AG04450 (cell line): ENCODE measurements around the gene ATN1. TPM values are rescaled to one million over a fixed set of nuclear protein-coding genes. Genes with fewer than 3 reads are reported as not detected.
A peak's percentile ranks its signal among the peaks of the same experiment; 100 is the strongest.

Experiments
- CTCF ChIA-PET: fragments of 300-600, 350-600 bp; formaldehyde crosslinking; extraction: SDS; loops from one replicate; lab custom pipeline; 2022; ENCODE audit warnings: antibody characterized with exemption, inconsistent platforms; lab: Charles Lee
- POLR2A ChIA-PET: fragments of 350-600 bp; formaldehyde crosslinking; extraction: SDS; loops from one replicate; lab custom pipeline; 2021; ENCODE audit warnings: antibody characterized with exemption, inconsistent platforms; lab: Yijun Ruan, JAX
- DNase-seq: peaks from one replicate; pipeline ENCODE4 v3.0.0-alpha.2; 2011; ENCODE audit warnings: low read depth, low spot score
- H3K27ac ChIP-seq: one replicate; pipeline ENCODE4 v1.5.1; 2012; ENCODE audit warnings: low read depth, low read length, control low read depth
- H3K27me3 ChIP-seq: one replicate; pipeline ENCODE4 v1.6.0; 2012; ENCODE audit warnings: low read length; ENCODE audit not compliant: control insufficient read depth, insufficient read depth
- H3K4me3 ChIP-seq: 2 replicates; pipeline ENCODE4 v1.5.1; 2011; ENCODE audit warnings: mild to moderate bottlenecking, low read depth, low read length, control low read depth
- H3K9me3 ChIP-seq: 2 replicates; pipeline ENCODE4 v1.5.1; 2012; ENCODE audit warnings: low read length; ENCODE audit not compliant: control insufficient read depth, insufficient read depth
- polyA plus RNA-seq: library from polyadenylated mRNA; depleted of rRNA; stranded (reverse); fragments of >200 nt; gene quantifications from 2 replicates; pipeline ENCODE4 v1.2.3, GENCODE V29; 2011
- TF ChIP-seq, protein P1 (sequence below): IDR thresholded peaks from 2 replicates; pipeline ENCODE4 v1.5.1; 2011; ENCODE audit warnings: low read depth, low read length, control low read depth, inconsistent platforms

Gene ATN1
- polyA plus RNA-seq, 1 experiment = 11.2 TPM

DNA sequence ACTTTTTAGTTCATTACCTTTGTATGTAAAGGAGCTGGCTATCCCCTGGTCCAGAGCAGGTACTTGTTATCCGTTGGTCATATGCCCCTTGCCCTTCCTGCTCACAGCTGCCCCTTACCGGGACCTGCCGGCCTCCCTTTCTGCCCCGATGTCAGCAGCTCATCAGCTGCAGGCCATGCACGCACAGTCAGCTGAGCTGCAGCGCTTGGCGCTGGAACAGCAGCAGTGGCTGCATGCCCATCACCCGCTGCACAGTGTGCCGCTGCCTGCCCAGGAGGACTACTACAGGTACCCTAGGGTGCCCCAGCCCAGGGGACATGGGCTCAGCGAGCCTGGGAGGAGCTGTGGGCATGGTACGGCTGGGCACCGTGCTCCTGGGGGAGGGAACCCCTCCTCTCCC, 13.5 kb downstream of the ATN1 start:
- no peak overlapping the region for H3K27ac ChIP-seq
- no peak for DNase-seq
- H3K27me3 ChIP-seq = no peaks in the 10 kb centered on the region
- H3K9me3 ChIP-seq = no peaks in the 10 kb centered on the region; the same call in 1 of the 2 replicates
- ChIA-PET CTCF (interaction anchor here (1.1 kb wide), 1 partner anchor 17 kb away, joined by 3 read pairs; no protein-coding TSS in a partner anchor), POLR2A (interaction anchor here (0.7 kb wide), 1 partner anchor 15 kb away, joined by 3 read pairs; no protein-coding TSS in a partner anchor)
- H3K4me3 ChIP-seq = no peak overlapping the region
- TF ChIP-seq, protein P1, sequence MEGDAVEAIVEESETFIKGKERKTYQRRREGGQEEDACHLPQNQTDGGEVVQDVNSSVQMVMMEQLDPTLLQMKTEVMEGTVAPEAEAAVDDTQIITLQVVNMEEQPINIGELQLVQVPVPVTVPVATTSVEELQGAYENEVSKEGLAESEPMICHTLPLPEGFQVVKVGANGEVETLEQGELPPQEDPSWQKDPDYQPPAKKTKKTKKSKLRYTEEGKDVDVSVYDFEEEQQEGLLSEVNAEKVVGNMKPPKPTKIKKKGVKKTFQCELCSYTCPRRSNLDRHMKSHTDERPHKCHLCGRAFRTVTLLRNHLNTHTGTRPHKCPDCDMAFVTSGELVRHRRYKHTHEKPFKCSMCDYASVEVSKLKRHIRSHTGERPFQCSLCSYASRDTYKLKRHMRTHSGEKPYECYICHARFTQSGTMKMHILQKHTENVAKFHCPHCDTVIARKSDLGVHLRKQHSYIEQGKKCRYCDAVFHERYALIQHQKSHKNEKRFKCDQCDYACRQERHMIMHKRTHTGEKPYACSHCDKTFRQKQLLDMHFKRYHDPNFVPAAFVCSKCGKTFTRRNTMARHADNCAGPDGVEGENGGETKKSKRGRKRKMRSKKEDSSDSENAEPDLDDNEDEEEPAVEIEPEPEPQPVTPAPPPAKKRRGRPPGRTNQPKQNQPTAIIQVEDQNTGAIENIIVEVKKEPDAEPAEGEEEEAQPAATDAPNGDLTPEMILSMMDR = no peak

DNA sequence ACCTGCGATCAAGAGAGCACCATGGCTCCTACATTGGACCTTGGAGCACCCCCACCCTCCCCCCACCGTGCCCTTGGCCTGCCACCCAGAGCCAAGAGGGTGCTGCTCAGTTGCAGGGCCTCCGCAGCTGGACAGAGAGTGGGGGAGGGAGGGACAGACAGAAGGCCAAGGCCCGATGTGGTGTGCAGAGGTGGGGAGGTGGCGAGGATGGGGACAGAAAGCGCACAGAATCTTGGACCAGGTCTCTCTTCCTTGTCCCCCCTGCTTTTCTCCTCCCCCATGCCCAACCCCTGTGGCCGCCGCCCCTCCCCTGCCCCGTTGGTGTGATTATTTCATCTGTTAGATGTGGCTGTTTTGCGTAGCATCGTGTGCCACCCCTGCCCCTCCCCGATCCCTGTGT, 14.0 kb downstream of the ATN1 start:
- no peak for DNase-seq
- H3K4me3 ChIP-seq = no peak overlapping the region
- no peaks in the 10 kb centered on the region; the same call in 1 of the 2 replicates for H3K9me3 ChIP-seq
- H3K27ac ChIP-seq = no peak overlapping the region
- TF ChIP-seq, protein P1 = no peak
- no peaks in the 10 kb centered on the region for H3K27me3 ChIP-seq
- ChIA-PET POLR2A (interaction anchor here (3.3 kb wide), 1 partner anchor 17 kb away, joined by 36 read pairs; no protein-coding TSS in a partner anchor), CTCF (interaction anchor here (1.1 kb wide), 1 partner anchor 18 kb away, joined by 3 read pairs; no protein-coding TSS in a partner anchor)

DNA sequence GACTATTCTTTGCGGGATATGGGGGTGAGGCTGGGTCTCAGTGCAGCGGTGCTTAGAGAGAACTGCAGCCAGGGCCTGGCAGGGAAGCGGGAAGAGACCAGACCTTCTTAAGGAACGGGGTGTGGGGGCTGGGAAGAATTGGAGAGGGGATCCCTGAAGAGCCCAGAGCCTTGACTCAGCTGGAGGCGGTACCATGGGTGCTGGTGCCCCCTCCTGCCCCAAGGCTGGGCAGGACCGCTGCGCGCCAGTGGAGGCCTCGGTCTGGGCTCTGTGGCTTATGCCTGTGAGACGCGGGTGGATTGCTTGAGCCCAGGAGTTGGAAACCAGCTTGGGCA, 14.5 kb downstream of the ATN1 start:
- CTCF ChIA-PET = interaction anchor here (2.4 kb wide), 1 partner anchor 18 kb away, joined by 13 read pairs; no protein-coding TSS in a partner anchor
- Histone ChIP-seq H3K4me3 (no peak overlapping the region), H3K27me3 (no peaks in the 10 kb centered on the region), H3K9me3 (no peaks in the 10 kb centered on the region; the same call in 1 of the 2 replicates), H3K27ac (peak overlapping the region; percentile 94)
- POLR2A ChIA-PET = interaction anchor here (3.3 to 4.2 kb wide), 2 partner anchors 17 to 19 kb away, joined by 22 to 36 read pairs; no protein-coding TSS in a partner anchor
- TF ChIP-seq, protein P1 = no peak
- DNase-seq = no peak

DNA sequence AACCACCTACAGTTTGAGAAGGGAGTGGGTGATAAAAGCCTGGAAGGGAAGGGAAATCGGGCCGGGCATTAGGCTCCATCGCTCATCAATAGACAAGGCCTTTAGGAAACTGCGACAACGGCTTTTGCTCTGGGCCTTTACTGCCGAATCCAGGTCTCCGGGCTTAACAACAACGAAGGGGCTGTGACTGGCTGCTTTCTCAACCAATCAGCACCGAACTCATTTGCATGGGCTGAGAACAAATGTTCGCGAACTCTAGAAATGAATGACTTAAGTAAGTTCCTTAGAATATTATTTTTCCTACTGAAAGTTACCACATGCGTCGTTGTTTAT, 15.6 kb downstream of the ATN1 start:
- ChIA-PET POLR2A (interaction anchor here (0.7 to 4.2 kb wide), 13 partner anchors 14 to 165 kb away, joined by 3 to 36 read pairs (median 9); partner anchors contain the start of genes ATN1, C1RL, CDCA3 and SPSB2), CTCF (interaction anchor here (0.9 to 2.4 kb wide), 5 partner anchors 19 to 169 kb away, joined by 3 to 19 read pairs (median 4); no protein-coding TSS in a partner anchor)
- Histone ChIP-seq H3K27ac (peak overlapping the region; percentile 94), H3K27me3 (no peaks in the 10 kb centered on the region), H3K4me3 (peak overlapping the region; percentile 79), H3K9me3 (no peaks in the 10 kb centered on the region; the same call in 1 of the 2 replicates)
- DNase-seq = peak; percentile 83
- TF ChIP-seq, protein P1 = no peak

DNA sequence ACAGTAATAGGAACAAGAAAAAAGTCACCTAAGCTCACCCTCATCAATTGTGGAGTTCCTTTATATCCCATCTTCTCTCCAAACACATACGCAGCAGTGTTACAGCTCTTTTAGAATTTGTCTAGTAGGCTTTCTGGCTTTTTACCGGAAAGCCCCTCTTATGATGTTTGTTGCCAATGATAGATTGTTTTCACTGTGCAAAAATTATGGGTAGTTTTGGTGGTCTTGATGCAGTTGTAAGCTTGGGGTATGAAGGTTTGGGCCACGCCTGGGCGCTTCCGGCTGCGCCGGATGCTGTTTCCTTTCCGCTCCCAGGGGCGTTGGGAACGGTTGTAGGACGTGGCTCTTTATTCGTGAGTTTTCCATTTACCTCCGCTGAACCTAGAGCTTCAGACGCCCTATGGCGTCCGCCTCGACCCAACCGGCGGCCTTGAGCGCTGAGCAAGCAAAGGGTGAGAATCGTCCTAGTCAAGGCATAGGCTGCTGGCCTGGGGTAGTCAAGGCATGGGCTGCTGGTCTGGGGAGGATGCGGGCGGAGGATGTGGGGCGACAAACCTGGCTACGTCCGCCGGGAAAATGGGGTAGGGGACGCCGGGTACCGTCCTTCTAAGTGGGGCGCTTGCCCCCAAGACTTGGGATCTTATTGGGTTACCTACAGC, 16.1 kb downstream of the ATN1 start, which contains the start of the genes C12orf57 and RNU7-1:
Gene C12orf57, plus strand, starts transcription at position 301 of the 659 bp plus-strand sequence. Its CDS starts 100 bp downstream, at position 401.
Gene RNU7-1, plus strand, starts transcription at position 95 of the 659 bp plus-strand sequence.
- TF ChIP-seq, protein P1 = no peak
- Histone ChIP-seq H3K27me3 (no peaks in the 10 kb centered on the region), H3K9me3 (no peaks in the 10 kb centered on the region; the same call in 1 of the 2 replicates), H3K27ac (peak within 1 kb of the TSS; percentile 94), H3K4me3 (peak within 1 kb of the TSS; percentile 79)
- ChIA-PET CTCF (interaction anchor here (0.9 to 4.1 kb wide), 12 partner anchors 18 to 169 kb away, joined by 3 to 19 read pairs (median 6); partner anchors contain the start of gene C1RL), POLR2A (interaction anchor here (0.7 to 4.2 kb wide), 15 partner anchors 14 to 169 kb away, joined by 3 to 36 read pairs (median 6); partner anchors contain the start of genes ATN1, C1RL, CDCA3 and SPSB2)
- peak; percentile 77 for DNase-seq
